Inferior parietal cortex (tissue), 1 donor: ENCODE measurements around the gene DOCK2.

Source experiments
- DNase-seq: peaks from one replicate; pipeline ENCODE4 v3.0.0-alpha.2; 2016; ENCODE audit errors: extremely low spot score

Gene DOCK2

DNA sequence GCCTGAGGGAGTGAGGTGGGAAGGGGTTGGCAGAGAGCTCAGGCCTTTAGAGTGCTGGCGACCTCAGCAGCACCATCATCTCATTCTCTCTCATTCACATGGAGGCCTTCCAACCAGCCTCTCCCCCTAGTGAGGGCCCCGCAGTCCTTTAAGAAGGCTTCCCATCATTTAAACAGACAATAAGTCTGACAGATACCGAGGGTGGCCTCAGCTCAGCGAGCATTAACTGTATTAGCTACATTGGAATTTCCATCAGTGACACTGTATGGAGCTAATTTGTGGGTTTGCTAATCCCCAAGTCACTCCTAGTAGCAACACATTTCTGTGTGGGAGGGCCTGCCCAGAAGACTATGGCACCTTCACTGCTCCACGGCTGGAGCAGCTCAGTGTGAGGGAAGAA is 267.4 kb downstream of the DOCK2 start:
- no peak for DNase-seq

DNA sequence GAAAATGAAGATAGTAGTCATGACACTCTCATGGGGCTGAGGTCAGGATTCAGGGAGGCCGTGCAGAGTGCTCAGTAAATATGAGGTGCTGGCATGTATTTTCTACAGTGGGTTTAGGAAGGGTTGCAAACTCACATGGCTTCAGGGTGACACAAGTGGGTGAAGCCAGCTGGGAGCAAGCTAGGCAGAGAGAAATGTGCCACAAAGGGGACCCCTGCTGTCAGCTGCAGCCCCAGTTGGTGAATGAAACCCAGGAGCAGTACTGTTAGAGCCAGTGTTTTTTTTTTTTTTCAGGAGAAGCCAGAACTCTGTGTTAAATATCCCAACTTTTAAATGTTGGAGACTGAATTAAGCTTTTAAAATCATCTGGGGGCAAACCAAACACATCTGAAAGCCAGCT is 267.9 kb downstream of the DOCK2 start:
- no peak for DNase-seq

DNA sequence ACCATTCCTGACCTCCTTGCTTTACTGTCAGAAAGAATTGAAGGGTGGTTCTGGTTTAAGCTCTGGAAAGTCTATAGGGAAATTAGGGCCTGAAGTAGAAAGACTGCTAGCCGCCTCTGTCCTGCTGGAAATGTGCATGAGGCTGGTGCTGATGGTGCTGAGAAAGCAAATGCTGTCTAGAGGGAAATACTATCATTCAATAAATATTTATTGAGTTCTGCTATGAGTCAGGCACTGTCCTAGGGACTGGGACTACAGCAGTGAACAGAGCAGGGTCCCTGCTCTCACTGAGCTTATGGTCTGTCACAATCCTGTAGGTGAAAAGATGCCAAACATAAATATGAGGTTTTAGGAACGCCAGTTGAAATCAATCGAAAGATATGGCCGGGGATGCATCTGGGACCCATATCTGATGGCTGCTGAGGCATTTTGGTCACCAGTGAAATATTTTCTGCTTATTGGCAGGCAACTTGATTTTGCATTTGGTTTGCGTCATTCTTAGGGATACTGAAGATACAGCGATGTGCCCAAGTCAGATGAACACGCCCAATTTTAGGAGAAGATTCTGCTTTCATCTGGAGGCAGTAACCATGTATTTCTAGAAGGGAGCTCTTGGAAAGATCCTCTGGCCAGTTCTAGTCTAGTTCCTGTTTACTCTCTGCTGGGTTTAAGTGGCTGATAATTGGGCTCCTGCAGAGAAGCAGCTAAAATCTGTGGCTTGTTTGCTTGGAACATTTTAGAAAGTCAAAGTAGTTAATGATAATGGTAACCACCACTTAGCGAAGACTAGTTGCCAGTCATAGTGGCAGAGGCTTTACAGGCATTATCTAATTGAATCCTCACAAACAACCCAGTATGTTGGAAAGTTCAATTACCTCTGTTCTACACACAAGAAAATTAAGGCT is 269.9 kb downstream of the DOCK2 start:
- DNase-seq = no peak

DNA sequence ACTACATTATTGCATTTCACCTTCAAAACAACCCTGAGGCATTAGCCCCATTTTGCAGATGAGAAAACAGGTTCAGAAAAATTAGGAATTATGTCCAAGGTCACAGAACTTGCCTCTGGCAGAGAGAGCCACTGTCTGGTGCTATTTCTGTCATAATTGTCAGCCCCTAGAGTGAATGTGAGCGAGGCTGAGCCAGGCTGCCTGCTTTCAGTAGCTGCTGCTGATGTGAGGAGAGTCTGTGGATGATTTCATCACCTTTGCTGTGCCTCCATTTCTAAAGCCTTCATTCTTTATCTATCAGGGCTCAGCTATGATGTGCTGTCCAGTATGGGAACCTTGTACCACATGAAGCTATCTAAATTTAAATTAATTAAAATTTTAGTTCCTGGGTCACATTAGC is 271.8 kb downstream of the DOCK2 start:
- DNase-seq = no peak

DNA sequence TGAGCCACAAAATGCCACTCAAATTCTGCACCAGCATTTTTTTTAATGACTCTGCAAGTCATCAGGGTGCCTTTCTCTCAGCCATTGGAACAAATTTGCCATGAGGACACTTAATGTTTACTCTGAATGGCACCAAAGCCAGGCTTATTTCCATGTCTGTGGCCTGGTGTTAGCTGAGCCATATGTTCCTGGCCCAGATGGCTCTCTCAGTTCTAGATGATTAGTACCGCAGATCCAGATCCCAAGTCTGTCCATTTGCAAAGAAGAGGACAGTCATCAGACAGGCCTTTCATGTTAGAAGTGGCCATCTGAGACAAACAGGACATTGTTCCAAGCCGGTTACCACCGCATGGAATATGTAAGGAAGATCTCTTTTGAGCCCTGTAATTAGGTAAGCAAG is 272.9 kb downstream of the DOCK2 start:
- peak; percentile 39 for DNase-seq

DNA sequence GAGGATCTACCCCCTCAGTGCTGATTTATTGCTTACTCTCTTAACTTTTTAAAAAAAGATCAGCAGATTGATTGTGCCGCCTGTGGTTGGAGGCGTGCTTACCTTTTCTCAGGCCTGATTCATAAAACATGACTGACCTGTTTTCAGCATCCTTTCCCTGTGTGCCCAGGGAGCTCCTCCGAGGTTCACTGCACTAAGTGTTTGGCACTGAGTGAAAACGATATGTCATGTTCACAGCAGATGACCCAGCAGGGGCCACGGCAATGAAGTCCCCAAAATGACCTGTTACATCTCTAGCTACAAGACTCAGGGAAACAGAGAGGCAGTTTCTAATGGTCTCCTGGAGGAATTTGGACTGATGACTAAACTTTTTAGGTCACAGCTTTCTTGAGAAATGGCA is 273.3 kb downstream of the DOCK2 start:
- no peak for DNase-seq

DNA sequence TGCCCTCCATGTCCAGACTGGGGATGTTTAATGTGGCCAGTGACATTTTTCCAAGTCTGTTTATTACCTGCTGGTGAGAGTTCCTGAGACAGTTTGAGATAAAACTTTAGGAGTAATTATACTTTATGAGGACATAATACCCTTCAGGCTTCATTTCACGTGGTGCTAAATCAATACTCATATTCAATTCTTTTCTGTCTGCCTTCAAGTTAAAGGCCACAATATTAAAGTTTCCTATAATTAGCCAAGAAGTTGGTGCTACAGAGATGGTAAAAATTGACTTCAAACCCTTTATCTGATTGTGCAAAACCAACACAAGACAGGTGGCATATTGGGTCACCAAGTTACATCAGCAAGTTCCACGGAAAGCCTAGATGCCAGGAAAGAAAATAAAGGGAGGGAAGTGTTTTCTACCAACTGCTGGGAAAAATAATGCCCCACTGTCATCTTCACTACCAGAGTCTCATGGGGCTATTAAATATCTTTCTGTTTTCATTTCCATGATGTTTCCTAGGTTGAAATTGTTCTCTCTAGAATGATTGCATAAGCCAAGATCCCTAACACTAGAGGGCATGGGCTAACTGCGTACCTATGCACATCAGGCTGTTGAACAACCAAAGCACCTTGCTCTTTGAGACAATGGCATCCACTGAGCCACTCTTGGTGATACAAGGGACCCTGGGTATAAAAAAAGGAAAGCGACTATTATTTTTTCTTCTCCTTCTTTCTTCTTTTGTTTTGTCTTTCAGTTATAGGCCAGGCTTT is 274.6 kb downstream of the DOCK2 start:
- no peak for DNase-seq

DNA sequence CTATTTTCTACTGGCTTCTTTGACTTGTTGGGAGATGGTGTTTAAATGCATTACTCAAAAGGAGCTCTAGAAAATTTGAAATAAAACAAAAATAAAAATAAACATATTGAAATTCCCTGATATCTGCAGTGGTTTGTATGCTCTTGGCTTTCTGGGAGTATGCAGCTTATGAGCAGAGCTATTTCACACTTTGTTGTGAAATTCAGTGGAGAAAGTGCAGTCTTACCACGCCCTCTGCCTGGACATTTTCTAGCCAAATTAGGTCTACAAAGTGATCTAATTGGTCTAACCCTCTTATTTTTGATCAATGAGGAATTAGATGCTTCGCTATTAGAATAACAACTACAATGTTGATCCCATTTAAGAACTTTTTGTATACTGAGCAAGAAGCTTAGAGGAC is 276.4 kb downstream of the DOCK2 start:
- DNase-seq = no peak

DNA sequence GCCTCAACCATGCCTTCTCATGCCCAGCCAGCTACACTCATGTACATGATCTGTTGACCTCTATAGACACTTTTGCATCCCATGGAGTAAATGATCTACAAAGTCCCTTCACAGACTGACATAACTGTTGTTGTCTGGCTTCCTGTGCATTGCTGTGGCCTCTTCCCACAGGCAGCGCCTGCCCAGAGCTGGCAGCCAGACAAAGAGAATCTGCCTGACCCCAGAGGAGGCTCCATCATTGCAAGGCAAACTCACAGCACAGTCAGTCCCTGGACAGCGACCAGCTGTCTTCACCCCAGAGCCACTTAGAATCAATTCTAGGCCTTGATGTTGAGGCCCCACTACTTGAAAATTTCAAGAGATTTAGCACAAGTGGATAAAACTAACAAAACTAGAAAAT is 277.7 kb downstream of the DOCK2 start:
- DNase-seq = peak; percentile 63

DNA sequence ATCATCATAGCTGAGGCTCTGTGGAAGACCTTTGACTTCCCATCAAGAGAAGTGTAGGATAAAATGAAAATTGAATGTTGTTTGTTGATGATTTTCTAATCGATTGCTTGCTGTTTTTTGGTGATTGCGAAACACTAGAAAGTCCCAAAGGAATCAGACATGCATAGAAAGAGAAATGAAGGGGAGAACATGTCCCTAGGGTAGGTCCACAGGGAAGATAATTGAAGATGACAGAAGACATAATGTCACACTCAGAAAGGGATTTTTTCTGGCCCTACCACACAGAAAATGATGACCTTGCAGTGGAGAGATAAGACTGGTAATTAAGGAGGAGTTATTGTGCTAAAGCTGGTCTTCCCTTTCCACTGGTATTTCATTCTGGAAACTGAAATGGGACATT is 280.4 kb downstream of the DOCK2 start:
- no peak for DNase-seq

DNA sequence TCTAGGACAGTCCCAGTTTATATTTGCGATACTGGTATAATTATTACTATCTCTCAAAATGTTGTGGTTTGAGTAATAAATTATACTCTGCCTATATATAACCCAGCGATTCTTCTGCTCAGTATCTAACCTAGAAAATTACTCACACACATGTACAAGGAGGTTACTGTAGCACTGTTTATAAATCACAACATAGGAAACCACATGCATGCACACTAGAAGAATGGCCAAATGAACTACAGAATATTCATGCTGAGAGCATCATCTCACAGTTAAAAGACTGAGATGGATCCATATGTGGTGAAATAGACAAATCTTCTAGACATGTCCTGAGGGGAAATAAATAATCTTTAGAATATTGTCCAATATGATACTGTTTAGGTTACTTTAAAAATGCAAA is 281.2 kb downstream of the DOCK2 start:
- DNase-seq = no peak

DNA sequence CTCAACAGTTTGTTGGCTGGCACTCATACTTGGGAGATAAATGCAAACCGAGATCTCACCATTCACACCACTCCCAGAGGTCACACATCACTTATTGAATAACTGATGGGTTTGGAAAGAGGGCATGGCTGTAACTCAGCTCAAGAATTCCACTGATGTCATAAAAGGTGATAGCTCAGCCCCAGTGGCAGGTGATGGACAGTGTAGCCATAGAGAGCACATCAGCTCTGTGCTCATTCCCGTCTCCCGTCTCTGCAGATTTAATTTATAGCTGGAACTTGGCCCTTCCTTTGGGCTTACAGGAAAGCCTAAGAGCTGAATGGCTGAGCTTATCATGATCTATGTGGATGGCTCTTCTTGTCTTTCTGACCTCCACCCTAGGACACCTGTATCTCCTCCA is 283.4 kb downstream of the DOCK2 start:
- no peak for DNase-seq

DNA sequence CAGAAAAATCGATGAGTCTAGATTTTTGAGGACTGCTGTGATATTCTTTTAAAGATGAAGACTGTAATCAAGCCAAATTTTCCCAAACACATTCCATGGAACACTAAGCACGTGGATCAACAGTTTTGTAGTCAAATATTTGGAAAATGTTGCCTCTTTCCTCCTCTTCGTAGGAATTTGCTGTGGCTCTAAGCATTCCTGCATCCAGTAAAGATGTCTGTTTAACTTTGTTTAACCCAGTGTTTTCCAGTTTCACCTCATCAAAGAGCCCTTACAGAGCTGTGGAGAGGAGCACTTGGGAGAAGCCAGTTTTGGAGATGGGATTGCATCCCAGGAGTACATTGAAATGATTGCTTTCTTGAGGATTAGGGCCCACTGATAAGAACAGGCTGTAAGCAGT is 284.3 kb downstream of the DOCK2 start:
- no peak for DNase-seq

DNA sequence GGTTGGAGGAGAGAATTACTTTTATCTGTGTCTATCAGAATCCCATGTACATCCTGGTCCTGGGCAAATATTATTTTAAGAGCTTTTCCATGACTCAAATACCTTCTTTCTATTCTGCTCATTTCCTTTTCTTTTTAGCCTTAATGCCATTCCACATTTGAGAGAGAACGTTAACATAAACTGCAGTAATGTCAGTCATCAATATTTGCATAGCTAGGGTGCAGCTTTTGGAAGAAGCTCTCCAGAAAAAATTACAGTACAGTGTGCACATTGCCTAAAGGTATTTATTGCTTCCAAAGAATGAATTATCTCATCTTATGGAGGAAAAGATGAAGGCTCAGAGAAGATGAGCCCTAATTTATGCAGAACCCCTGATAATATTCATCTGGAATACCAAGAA is 284.9 kb downstream of the DOCK2 start:
- DNase-seq = no peak

DNA sequence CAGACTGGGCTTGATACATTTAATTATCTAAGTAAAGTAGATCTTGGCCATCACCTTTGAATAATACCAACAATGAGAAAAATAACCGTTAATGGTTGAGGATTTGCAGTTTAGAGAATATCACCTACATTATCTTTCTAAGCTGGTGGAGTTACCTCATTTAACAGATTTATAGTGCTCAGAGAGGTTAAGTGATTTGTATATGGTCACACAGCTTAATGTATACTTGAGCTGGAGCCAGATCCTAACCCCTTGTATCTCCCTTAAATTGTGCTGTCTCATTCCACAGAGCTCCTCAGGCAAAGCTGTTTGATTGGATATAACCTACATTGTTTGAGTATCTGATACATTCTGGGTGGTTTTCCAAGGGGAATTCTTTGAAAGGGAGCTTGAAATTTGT is 285.4 kb downstream of the DOCK2 start:
- no peak for DNase-seq

DNA sequence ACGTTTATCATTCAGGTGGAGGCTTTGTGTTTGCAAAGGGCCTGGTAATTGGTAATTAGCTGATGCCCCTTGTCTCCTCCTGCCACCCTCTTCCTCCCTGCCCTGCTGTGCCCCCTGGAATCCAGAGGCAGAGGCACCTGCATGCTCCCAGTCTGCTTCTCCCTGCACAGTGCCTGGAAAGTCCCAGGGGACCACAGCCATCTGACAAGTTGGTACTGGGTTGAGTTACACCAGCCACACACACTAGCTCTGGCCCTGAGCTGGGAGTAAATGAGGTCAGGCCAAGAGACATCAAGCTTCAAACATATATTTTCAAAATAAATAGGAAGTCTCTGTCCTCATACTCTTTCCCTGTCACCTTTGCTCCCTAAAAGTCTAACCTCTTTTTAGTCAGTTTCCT is 286.9 kb downstream of the DOCK2 start:
- DNase-seq = no peak

DNA sequence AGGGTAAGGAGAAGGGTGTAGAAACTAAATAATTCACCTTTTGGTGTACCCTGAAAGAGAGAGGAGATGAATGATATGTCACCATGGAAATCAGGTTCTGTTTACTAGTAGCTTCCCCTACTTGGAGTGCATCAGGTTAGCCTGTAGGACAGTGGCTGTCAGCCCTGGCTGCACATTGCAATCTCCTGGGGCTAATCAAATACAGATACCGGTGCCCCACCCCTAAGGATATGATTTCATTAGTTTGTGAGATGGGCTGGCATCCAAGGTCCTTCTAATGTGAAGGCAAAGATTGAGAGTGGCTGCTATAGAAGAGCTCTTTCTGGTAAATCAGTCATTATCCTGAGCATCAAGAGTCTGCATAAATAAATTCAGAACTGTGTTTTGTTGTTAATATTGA is 296.1 kb downstream of the DOCK2 start:
- no peak for DNase-seq

DNA sequence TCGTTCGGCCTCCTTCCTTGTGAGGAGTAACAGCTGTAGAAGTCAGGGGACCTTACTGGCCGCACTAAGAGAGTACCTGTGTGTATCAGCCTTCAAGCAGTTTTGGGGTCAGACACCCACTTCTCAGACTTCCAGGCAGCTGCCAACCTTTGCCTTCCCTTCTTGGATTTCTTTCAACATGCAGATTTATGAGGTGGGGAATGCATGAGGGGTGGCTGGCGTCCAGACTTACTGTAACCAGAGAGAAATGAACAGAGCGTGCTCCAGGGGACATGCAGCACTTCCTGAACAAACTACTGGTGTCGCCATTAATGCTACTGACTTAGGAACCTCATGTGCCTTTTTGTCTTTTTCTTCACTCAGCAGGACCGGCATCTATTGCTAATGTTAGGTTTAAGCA is 296.5 kb downstream of the DOCK2 start:
- no peak for DNase-seq

DNA sequence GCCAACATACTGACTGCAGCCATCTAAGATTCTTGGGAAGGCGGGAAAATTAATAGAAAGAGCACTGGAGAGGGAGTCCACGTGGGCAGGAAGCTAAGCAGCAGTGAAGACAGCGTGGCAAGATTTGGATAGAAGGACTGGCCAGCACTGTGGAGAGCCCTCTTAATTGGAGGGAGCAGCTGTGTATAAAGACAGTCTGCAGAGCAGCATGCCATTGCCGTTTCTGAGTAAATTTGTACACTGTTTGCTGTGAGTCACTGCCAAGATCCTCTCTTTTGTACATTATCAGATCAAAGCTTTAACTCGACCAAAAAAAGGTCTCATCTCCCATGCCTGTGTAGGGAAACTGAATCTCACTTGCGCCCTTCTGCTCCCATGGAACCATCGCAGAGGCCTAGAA is 297.9 kb downstream of the DOCK2 start:
- no peak for DNase-seq

DNA sequence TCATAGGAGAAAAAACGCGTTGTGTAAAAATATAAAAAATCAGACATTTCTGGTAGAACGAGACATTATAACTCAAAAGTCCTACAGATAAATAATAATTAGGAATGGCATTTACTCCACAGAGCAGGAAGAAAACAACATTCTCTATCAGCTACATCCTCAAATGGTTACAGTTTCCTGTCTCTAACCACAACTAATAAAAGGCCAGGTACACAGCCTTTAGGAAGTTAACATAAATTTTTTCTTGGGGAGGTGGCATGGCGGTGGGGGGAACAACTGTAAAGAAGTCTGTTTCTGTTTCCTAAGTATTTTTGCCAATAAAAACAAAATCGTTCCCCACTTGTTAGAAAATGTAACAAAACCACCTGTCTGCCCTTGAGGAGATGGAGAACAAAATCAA is 298.7 kb downstream of the DOCK2 start:
- DNase-seq = no peak

DNA sequence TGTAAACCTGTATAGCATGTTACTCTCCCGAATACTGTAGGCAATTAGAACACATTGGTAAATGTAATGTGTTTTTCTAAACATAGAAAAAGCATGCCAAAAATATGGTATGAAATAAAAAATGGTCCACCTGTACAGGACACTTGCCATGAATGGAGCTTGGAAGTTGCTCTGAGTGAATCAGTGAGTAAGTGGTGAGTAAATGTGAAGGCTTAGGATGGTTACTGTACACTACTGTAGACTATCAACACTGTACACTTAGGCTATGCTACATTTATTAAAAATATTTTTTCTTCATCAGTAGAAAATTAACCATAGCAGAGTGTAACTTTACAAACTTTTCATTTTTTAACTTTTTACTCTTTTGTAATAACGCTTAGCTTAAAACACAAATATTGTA is 301.4 kb downstream of the DOCK2 start:
- DNase-seq = no peak

DNA sequence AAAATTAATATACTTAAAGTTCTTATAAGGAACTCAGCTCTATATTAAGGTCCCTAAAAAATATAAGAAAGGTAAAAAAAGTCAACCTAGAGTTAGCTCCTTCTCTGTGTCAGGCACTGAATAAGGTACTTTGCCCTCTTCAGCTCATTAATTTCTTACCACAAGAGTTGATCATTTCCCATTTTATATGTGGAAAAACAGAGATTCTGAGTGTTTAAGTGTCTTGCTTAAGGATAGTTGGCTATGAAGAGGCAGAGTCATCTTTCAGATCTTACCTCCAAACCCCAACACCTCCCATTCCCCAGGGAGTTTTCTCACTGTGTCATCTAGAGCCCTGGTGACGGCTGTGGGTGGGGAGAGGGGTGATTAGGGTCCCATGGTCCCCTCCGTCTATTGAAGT is 302.7 kb downstream of the DOCK2 start:
- no peak for DNase-seq

DNA sequence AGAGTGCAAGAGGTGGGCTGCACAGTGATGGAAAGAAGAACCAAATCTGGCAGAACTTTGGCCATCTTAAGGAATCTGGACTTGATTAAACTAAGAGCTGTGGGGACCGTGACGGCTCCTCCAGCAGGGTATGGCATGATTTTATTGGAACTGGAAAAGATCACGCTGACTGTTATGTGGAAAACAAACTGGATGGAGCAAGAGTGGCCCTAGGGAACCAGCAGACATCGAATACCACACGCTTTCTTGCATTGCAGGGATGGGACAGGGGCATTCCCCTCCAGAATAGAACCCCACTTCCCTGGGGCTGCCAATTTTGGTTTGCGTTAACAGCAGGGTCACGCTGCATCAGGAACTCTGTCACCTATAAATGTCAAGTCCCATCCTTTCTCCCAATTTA is 304.5 kb downstream of the DOCK2 start:
- DNase-seq = no peak
